WTC11 (cell line): ENCODE data around the gene ACBD4. TPM values are rescaled to one million over a fixed set of nuclear protein-coding genes. Genes with fewer than 3 reads are reported as not detected.
A peak's percentile ranks its signal among the peaks of the same experiment; 100 is the strongest.

Experiments used
- ATAC-seq: fragments of 200-7000 bp; cut with Tn5 transposase; 2 replicates; pipeline ENCODE4 v1.10.0; 2021; ENCODE audit warnings: mild to moderate bottlenecking, moderate library complexity
- CTCF ChIA-PET: fragments of 300-600 bp; sonication (Branson Sonifier 250); formaldehyde crosslinking; loops from one replicate; lab custom pipeline; 2021; ENCODE audit warnings: antibody characterized with exemption; lab: Charles Lee
- POLR2A ChIA-PET: fragments of 350-600 bp; sonication (Branson Sonifier 250); formaldehyde crosslinking; loops from one replicate; lab custom pipeline; 2021; ENCODE audit warnings: antibody characterized with exemption; lab: Charles Lee
- DNase-seq: peaks from one replicate; pipeline ENCODE4 v3.0.0; 2021; ENCODE audit warnings: low spot score
- H3K27ac Mint-ChIP-seq: 2 replicates; pipeline ENCODE4 v1.8.0; 2021; ENCODE audit warnings: mixed read lengths
- H3K27me3 Mint-ChIP-seq: 2 replicates; pipeline ENCODE4 v1.8.0; 2021; ENCODE audit warnings: low read depth, mild to moderate bottlenecking, moderate library complexity, mixed read lengths
- H3K36me3 Mint-ChIP-seq: 2 replicates; pipeline ENCODE4 v1.8.0; 2021; ENCODE audit warnings: mixed read lengths
- H3K4me1 Mint-ChIP-seq: 2 replicates; pipeline ENCODE4 v1.8.0; 2022; ENCODE audit warnings: mixed read lengths
- H3K4me3 Mint-ChIP-seq: 2 replicates; pipeline ENCODE4 v1.8.0; 2021; ENCODE audit warnings: mild to moderate bottlenecking, moderate library complexity, mixed read lengths
- H3K9me3 Mint-ChIP-seq: 2 replicates; pipeline ENCODE4 v1.8.0; 2021; ENCODE audit warnings: mixed read lengths
- ATF2 ChIP-seq: sonication (generic); formaldehyde crosslinking; IDR thresholded peaks from 2 replicates; pipeline ENCODE4 v1.8.1; 2022; ENCODE audit warnings: low read depth, missing genetic modification reagents, borderline replicate concordance
- ATF3 ChIP-seq: sonication (generic); formaldehyde crosslinking; conservative IDR thresholded peaks from 2 replicates; pipeline ENCODE4 v1.8.1; 2022; ENCODE audit warnings: mild to moderate bottlenecking, missing genetic modification reagents
- CREM ChIP-seq: sonication (generic); formaldehyde crosslinking; IDR thresholded peaks from 2 replicates; pipeline ENCODE4 v1.8.1; 2022; ENCODE audit warnings: mild to moderate bottlenecking, missing genetic modification reagents, moderate library complexity
- FOXP4 ChIP-seq: sonication (generic); formaldehyde crosslinking; IDR thresholded peaks from 2 replicates; pipeline ENCODE4 v1.8.0; 2022; ENCODE audit warnings: mild to moderate bottlenecking, missing genetic modification reagents
- GTF2I ChIP-seq: fragments of 250-450 bp; sonication (Bioruptor Pico); conservative IDR thresholded peaks from 2 replicates; pipeline ENCODE4 v1.4.0; 2021; ENCODE audit warnings: mild to moderate bottlenecking
- IRF1 ChIP-seq: sonication (generic); formaldehyde crosslinking; IDR thresholded peaks from 2 replicates; pipeline ENCODE4 v1.8.0; 2023; ENCODE audit warnings: missing genetic modification reagents
- JAZF1 ChIP-seq: fragments of 250-450 bp; sonication (Bioruptor Pico); IDR thresholded peaks from 2 replicates; pipeline ENCODE4 v1.9.0; 2021; ENCODE audit warnings: moderate library complexity, mild to moderate bottlenecking, inconsistent platforms
- MLX ChIP-seq: sonication (generic); formaldehyde crosslinking; IDR thresholded peaks from 2 replicates; pipeline ENCODE4 v1.8.1; 2023; ENCODE audit warnings: mild to moderate bottlenecking, missing genetic modification reagents, moderate library complexity
- RELA ChIP-seq: sonication (generic); formaldehyde crosslinking; IDR thresholded peaks from 2 replicates; pipeline ENCODE4 v1.8.1; 2022; ENCODE audit warnings: missing genetic modification reagents, mild to moderate bottlenecking, borderline replicate concordance
- SP1 ChIP-seq: sonication (generic); formaldehyde crosslinking; conservative IDR thresholded peaks from 2 replicates; pipeline ENCODE4 v1.8.1; 2022; ENCODE audit warnings: missing genetic modification reagents
- USF2 ChIP-seq: sonication (generic); formaldehyde crosslinking; IDR thresholded peaks from 2 replicates; pipeline ENCODE4 v1.8.1; 2023; ENCODE audit warnings: mild to moderate bottlenecking, missing genetic modification reagents, moderate library complexity
- ZBTB43 ChIP-seq: sonication (generic); formaldehyde crosslinking; IDR thresholded peaks from 2 replicates; pipeline ENCODE4 v1.8.1; 2023; ENCODE audit warnings: mild to moderate bottlenecking, missing genetic modification reagents
- ZNF263 ChIP-seq: sonication (generic); formaldehyde crosslinking; IDR thresholded peaks from 2 replicates; pipeline ENCODE4 v1.8.1; 2022; ENCODE audit warnings: low read depth, mild to moderate bottlenecking, moderate library complexity, missing genetic modification reagents
- ZNF317 ChIP-seq: sonication (generic); formaldehyde crosslinking; IDR thresholded peaks from 2 replicates; pipeline ENCODE4 v1.8.1; 2023; ENCODE audit warnings: low read depth, mild to moderate bottlenecking, moderate library complexity, missing genetic modification reagents, borderline replicate concordance
- ZNF423 ChIP-seq: fragments of 250-450 bp; sonication (Bioruptor Pico); IDR thresholded peaks from 2 replicates; pipeline ENCODE4 v2.1.2; 2022; ENCODE audit warnings: mild to moderate bottlenecking, moderate library complexity
- ZNF512 ChIP-seq: sonication (generic); formaldehyde crosslinking; IDR thresholded peaks from 2 replicates; pipeline ENCODE4 v1.8.1; 2022; ENCODE audit warnings: missing genetic modification reagents, borderline replicate concordance
- ZSCAN18 ChIP-seq: fragments of 250-450 bp; sonication (Bioruptor Pico); IDR thresholded peaks from 2 replicates; pipeline ENCODE4 v2.1.2; 2022; ENCODE audit warnings: mild to moderate bottlenecking, moderate library complexity
- total RNA-seq: library from RNA; stranded (reverse); gene quantifications from 3 replicates; pipeline ENCODE4 v1.2.3, GENCODE V29; 2021

Gene ACBD4
- total RNA-seq, 1 experiment from 2014 or later, result 12.7 TPM

GRCh38 chr17:45127207-45127547, 8.3 kb upstream of the ACBD4 start:
- ChIA-PET CTCF (interaction anchor here (0.6 to 2.3 kb wide), 6 partner anchors 8 to 216 kb away, joined by 3 to 10 read pairs (median 5); partner anchors contain the start of gene ACBD4), POLR2A (interaction anchor here (0.7 to 1.0 kb wide), 2 partner anchors 12 to 80 kb away, joined by 3 read pairs; no protein-coding TSS in a partner anchor)
- no peak for DNase-seq
- peak overlapping the region; percentile 76 for H3K27ac Mint-ChIP-seq
- H3K4me3 Mint-ChIP-seq, result no peak overlapping the region
- H3K4me1 Mint-ChIP-seq, result peaks cover 18% of the 10 kb centered on the region
- ATAC-seq, result no peak
- TF ChIP-seq JAZF1 (CRISPR knock-in tag), result no peak
- no peak for TF ChIP-seq ZNF263 (CRISPR knock-in tag)
- H3K36me3 Mint-ChIP-seq, result no peaks in the 10 kb centered on the region
- no peaks in the 10 kb centered on the region for H3K27me3 Mint-ChIP-seq
- no peaks in the 10 kb centered on the region for H3K9me3 Mint-ChIP-seq

- H3K27me3 Mint-ChIP-seq, result no peaks in the 10 kb centered on the region
- DNase-seq (no peak), ATAC-seq (peak; percentile 7; the same call in 1 of the 2 replicates)
- CTCF ChIA-PET, result interaction anchor here (0.6 to 2.3 kb wide), 6 partner anchors 8 to 216 kb away, joined by 3 to 10 read pairs (median 5); partner anchors contain the start of gene ACBD4
- peak overlapping the region; percentile 76 for H3K27ac Mint-ChIP-seq
- TF ChIP-seq ZNF423 (CRISPR knock-in tag) (no peak), USF2 (CRISPR knock-in tag) (no peak), RELA (CRISPR knock-in tag) (no peak), ZSCAN18 (CRISPR knock-in tag) (no peak), ATF2 (no peak), ZNF317 (CRISPR knock-in tag) (no peak), ZNF512 (CRISPR knock-in tag) (no peak), ZBTB43 (CRISPR knock-in tag) (no peak), SP1 (no peak), GTF2I (CRISPR knock-in tag) (no peak), FOXP4 (no peak), IRF1 (CRISPR knock-in tag) (no peak), CREM (no peak), ATF3 (CRISPR knock-in tag) (no peak), MLX (CRISPR knock-in tag) (no peak)
- POLR2A ChIA-PET, result interaction anchor here (1.0 kb wide), 1 partner anchor 12 kb away, joined by 3 read pairs; no protein-coding TSS in a partner anchor
- H3K4me1 Mint-ChIP-seq, result peaks cover 18% of the 10 kb centered on the region
- no peaks in the 10 kb centered on the region for H3K9me3 Mint-ChIP-seq
- H3K4me3 Mint-ChIP-seq, result no peak overlapping the region
- H3K36me3 Mint-ChIP-seq, result no peaks in the 10 kb centered on the region
These were observed 7.8 kb upstream of the ACBD4 start for GRCh38 chr17:45127548-45128300.
